B cell (primary cell): ENCODE data around the gene TNRC6B. TPM values are rescaled to one million over a fixed set of nuclear protein-coding genes. Genes with fewer than 3 reads are reported as not detected.
A peak's percentile ranks its signal among the peaks of the same experiment; 100 is the strongest.

ENCODE experiments used
- ATAC-seq: fragments of 200-7000 bp; cut with Tn5 transposase; one replicate; pipeline ENCODE4 v1.10.0; 2021; ENCODE audit warnings: low read depth, mild to moderate bottlenecking, moderate number of reproducible peaks, moderate library complexity
- CTCF ChIA-PET: fragments of 350-600 bp; sonication (Branson Sonifier 250); formaldehyde crosslinking; loops from one replicate; lab custom pipeline; 2021; ENCODE audit warnings: antibody characterized with exemption, inconsistent platforms; lab: Charles Lee
- POLR2A ChIA-PET: fragments of 350-600 bp; sonication (Branson Sonifier 250); formaldehyde crosslinking; loops from one replicate; lab custom pipeline; 2021; ENCODE audit warnings: antibody characterized with exemption; lab: Charles Lee
- DNase-seq: peaks from one replicate; pipeline ENCODE4 v3.0.0; 2013
- H2AFZ ChIP-seq: 2 replicates; pipeline ENCODE4 v1.6.1; 2012; ENCODE audit warnings: mild to moderate bottlenecking, low read depth, low read length; ENCODE audit not compliant: insufficient read depth, poor library complexity, severe bottlenecking
- H3K27ac ChIP-seq, 2 donors: 1 replicate in 1 of 2; 2 replicates in 1 of 2; pipeline ENCODE4 v1.5.1; 2012 to 2013; ENCODE audit warnings: low read length in 2 of 2, mild to moderate bottlenecking in 2 of 2, moderate library complexity in 1 of 2
- H3K27me3 ChIP-seq, 4 experiments: fragments of 200-600 bp in 1 of 4; sonication (generic) in 1 of 4; replicated peaks in 1 of 4; 1 replicate in 2 of 4; 2 replicates in 2 of 4; pipeline versions ENCODE4 v1.6.1 to v1.7.0; 2013 to 2016; ENCODE audit warnings: low read length in 3 of 4, mild to moderate bottlenecking in 2 of 4, mixed read lengths in 1 of 4, moderate library complexity in 1 of 4; ENCODE audit not compliant: insufficient read depth in 4 of 4, control insufficient read depth in 3 of 4; ENCODE audit errors: control extremely low read depth in 1 of 4
- H3K36me3 ChIP-seq, 2 experiments: replicated peaks in 1 of 2; 1 replicate in 1 of 2; 2 replicates in 1 of 2; pipeline versions ENCODE4 v1.6.1 to v1.7.1; 2013; ENCODE audit warnings: low read length in 1 of 2; ENCODE audit not compliant: insufficient read depth in 2 of 2, control insufficient read depth in 1 of 2; ENCODE audit errors: control extremely low read depth in 1 of 2, extremely low read depth in 1 of 2
- H3K4me1 ChIP-seq, 2 donors: fragments of 200-600 bp in 1 of 2; sonication (generic) in 1 of 2; 1 replicate in 1 of 2; 2 replicates in 1 of 2; pipeline versions ENCODE4 v1.5.1 to v1.6.1; 2013 to 2017; ENCODE audit warnings: low read length in 2 of 2; ENCODE audit not compliant: control insufficient read depth in 2 of 2, insufficient read depth in 2 of 2
- H3K4me2 ChIP-seq: replicated peaks from 2 replicates; pipeline ENCODE3; 2012; ENCODE audit warnings: mild to moderate bottlenecking, low read depth, low read length; ENCODE audit not compliant: poor library complexity, severe bottlenecking
- H3K4me3 ChIP-seq, 5 experiments: fragments of 200-600 bp in 1 of 5; sonication (generic) in 1 of 5; 1 replicate in 3 of 5; 2 replicates in 2 of 5; pipeline versions ENCODE4 v1.5.1 to v1.7.0; 2011 to 2016; ENCODE audit warnings: low read length in 4 of 5, mild to moderate bottlenecking in 4 of 5, low read depth in 2 of 5, control low read depth in 1 of 5, moderate library complexity in 1 of 5; ENCODE audit not compliant: insufficient read depth in 1 of 5; ENCODE audit errors: control extremely low read depth in 1 of 5, extremely low read depth in 1 of 5
- H3K79me2 ChIP-seq: fragments of 200-600 bp; sonication (generic); one replicate; pipeline ENCODE4 v1.6.0; 2016; ENCODE audit warnings: low read length; ENCODE audit not compliant: control insufficient read depth, insufficient read depth
- H3K9ac ChIP-seq: fragments of 200-600 bp; sonication (generic); 2 replicates; pipeline ENCODE4 v1.6.1; 2017; ENCODE audit warnings: mild to moderate bottlenecking, low read length, moderate library complexity
- H3K9me3 ChIP-seq, 3 donors: one replicate each; pipeline versions ENCODE4 v1.6.1 to v1.7.1; 2013; ENCODE audit warnings: low read length in 2 of 3; ENCODE audit not compliant: control insufficient read depth in 2 of 3, insufficient read depth in 1 of 3; ENCODE audit errors: control extremely low read depth in 1 of 3
- H4K20me1 ChIP-seq: 2 replicates; pipeline ENCODE4 v1.6.0; 2012; ENCODE audit warnings: mild to moderate bottlenecking, low read length; ENCODE audit not compliant: insufficient read depth, control insufficient read depth, poor library complexity, severe bottlenecking
- H3K27ac Mint-ChIP-seq: one replicate; pipeline ENCODE4 v1.8.0; 2021; ENCODE audit warnings: mixed read lengths
- H3K27me3 Mint-ChIP-seq: one replicate; pipeline ENCODE4 v1.8.0; 2021; ENCODE audit warnings: mixed read lengths
- H3K4me1 Mint-ChIP-seq: one replicate; pipeline ENCODE4 v1.8.0; 2021; ENCODE audit warnings: mixed read lengths
- H3K4me3 Mint-ChIP-seq: one replicate; pipeline ENCODE4 v1.8.0; 2021; ENCODE audit warnings: mixed read lengths
- H3K9me3 Mint-ChIP-seq: one replicate; pipeline ENCODE4 v1.8.0; 2022; ENCODE audit warnings: mixed read lengths; ENCODE audit not compliant: insufficient read depth
- CTCF ChIP-seq: fragments of 200-600 bp; IDR thresholded peaks from one replicate; pipeline ENCODE4 v1.8.0; 2022; ENCODE audit warnings: antibody characterized with exemption, mild to moderate bottlenecking
- EZH2 ChIP-seq: IDR thresholded peaks from 2 replicates; pipeline ENCODE4 v1.6.1; 2012; ENCODE audit warnings: borderline replicate concordance, low read depth, mild to moderate bottlenecking, moderate library complexity, low read length; ENCODE audit not compliant: insufficient read depth, poor library complexity, severe bottlenecking
- WGBS: methylation state at CpG from one replicate; pipeline ENCODE4 v1.1.5; 2013; ENCODE audit warnings: missing lambda C conversion rate; ENCODE audit not compliant: insufficient coverage; 5-methylcytosine and 5-hydroxymethylcytosine counted together
- intact Hi-C: fragments of 100-400 bp; cut with micrococcal nuclease; formaldehyde crosslinking; loops from one replicate; pipeline ENCODE4 v1.10.0; 2022
- polyA plus RNA-seq: library from polyadenylated mRNA; depleted of rRNA; stranded (reverse); fragments of >200 nt; gene quantifications from 2 replicates; pipeline ENCODE4 v1.2.3, GENCODE V29; 2012
- total RNA-seq, 2 donors: library from RNA; stranded (reverse); fragments of 120-200 nt in 1 of 2; gene quantifications; 1 replicate in 1 of 2; 2 replicates in 1 of 2; pipeline versions ENCODE4 v1.2.3 to v1.2.4, GENCODE V29; 2013 to 2022

Gene TNRC6B
- total and polyA plus RNA-seq, 2 donors (not counting 1 experiment from before 2014, with no cell fraction given): 28.8 to 210 TPM

- Mint-ChIP-seq H3K4me1 (peaks cover 69% of the 10 kb centered on the region), H3K27me3 (no peaks in the 10 kb centered on the region), H3K9me3 (no peaks in the 10 kb centered on the region), H3K4me3 (no peak overlapping the region), H3K27ac (peak overlapping the region; percentile 63)
- Histone ChIP-seq H3K9me3 (no peaks in the 10 kb centered on the region), H3K27ac (peak overlapping the region in 1 of 2 donors; percentile 34), H3K4me3 (no peak overlapping the region), H3K36me3 (peaks cover 0 to 41% of the 10 kb centered on the region in 2 experiments), H3K79me2 (peaks cover 99% of the 10 kb centered on the region), H3K4me2 (no peak overlapping the region), H3K9ac (no peak overlapping the region), H3K4me1 (peaks cover 10 to 23% of the 10 kb centered on the region in 2 donors), H4K20me1 (peaks cover 95% of the 10 kb centered on the region), H3K27me3 (no peaks in the 10 kb centered on the region), H2AFZ (no peak overlapping the region)
- intact Hi-C loops: no loop called here
- ChIA-PET CTCF (interaction anchor here (1.4 to 1.9 kb wide), 2 partner anchors 8 to 52 kb away, joined by 3 to 4 read pairs; no protein-coding TSS in a partner anchor), POLR2A (interaction anchor here (0.6 kb wide), 1 partner anchor 191 kb away, joined by 3 read pairs; no protein-coding TSS in a partner anchor)
- no peak for TF ChIP-seq CTCF
- TF ChIP-seq EZH2: no peak
- DNase-seq (no peak), ATAC-seq (no peak)
- WGBS: 47% methylated on average over 3 of the region's 3 CpGs
These were observed 16.9 kb downstream of the TNRC6B start for GRCh38 chr22:40194656-40195055.

GRCh38 chr22:40196628-40197360 lies 19.1 kb downstream of the TNRC6B start:
- no peak for DNase-seq
- Histone ChIP-seq H3K4me3 (no peak overlapping the region), H3K27ac (peak overlapping the region in 1 of 2 donors; percentile 34), H4K20me1 (peaks cover 84% of the 10 kb centered on the region), H3K4me2 (no peak overlapping the region), H3K79me2 (peaks cover 96% of the 10 kb centered on the region), H3K9me3 (no peaks in the 10 kb centered on the region), H3K36me3 (peaks cover 0 to 27% of the 10 kb centered on the region in 2 experiments), H3K4me1 (peaks cover 20 to 25% of the 10 kb centered on the region in 2 donors), H3K27me3 (no peaks in the 10 kb centered on the region), H3K9ac (no peak overlapping the region), H2AFZ (no peak overlapping the region)
- ChIA-PET POLR2A (no interaction called here), CTCF (interaction anchor here (0.9 to 1.4 kb wide), 2 partner anchors 9 to 11 kb away, joined by 3 read pairs; no protein-coding TSS in a partner anchor)
- Mint-ChIP-seq H3K9me3 (no peaks in the 10 kb centered on the region), H3K4me3 (peak overlapping the region; percentile 1), H3K4me1 (peaks cover 66% of the 10 kb centered on the region), H3K27ac (peak overlapping the region; percentile 75), H3K27me3 (no peaks in the 10 kb centered on the region)
- 100% methylated on average over 4 of the region's 7 CpGs for WGBS
- no peak for TF ChIP-seq CTCF
- TF ChIP-seq EZH2: no peak
- intact Hi-C loops: no loop called here
- ATAC-seq: peak; percentile 28
